ENCODE data around the gene UMPS.

The UMPS gene

DNA sequence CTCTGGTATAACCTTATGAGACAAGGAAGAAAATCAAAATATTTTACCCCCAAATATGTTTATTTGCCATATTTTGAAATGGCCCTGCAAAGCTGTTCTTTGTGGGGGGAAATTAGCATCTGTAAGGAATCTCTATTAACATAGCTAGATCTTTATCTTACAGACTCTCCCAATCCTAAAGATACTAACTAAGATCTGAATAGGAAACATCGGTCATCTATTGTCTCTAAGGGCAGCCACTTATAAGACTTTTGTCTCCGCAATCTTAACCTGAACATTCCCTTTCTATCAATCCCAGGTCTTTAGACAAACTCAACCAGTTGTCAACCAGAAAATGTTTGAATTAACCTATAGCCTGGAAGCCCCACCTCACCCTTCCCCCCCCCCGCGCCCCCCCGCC, 21.2 kb downstream of the UMPS start:
- TF ChIP-seq, protein P1, sequence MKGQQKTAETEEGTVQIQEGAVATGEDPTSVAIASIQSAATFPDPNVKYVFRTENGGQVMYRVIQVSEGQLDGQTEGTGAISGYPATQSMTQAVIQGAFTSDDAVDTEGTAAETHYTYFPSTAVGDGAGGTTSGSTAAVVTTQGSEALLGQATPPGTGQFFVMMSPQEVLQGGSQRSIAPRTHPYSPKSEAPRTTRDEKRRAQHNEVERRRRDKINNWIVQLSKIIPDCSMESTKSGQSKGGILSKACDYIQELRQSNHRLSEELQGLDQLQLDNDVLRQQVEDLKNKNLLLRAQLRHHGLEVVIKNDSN (IDR thresholded peaks at IDR 0.05), result no peak
- TF ChIP-seq CEBPB (IDR thresholded peaks at IDR 0.05) (no peak), NFIC (IDR thresholded peaks at IDR 0.05) (no peak), RAD21 (IDR thresholded peaks at IDR 0.05; ENCODE audit: low read depth) (no peak), ZBTB7A (IDR thresholded peaks at IDR 0.05; ENCODE audit: low read depth) (no peak), EGR1 (IDR thresholded peaks at IDR 0.05) (no peak), TAF1 (IDR thresholded peaks at IDR 0.05; ENCODE audit: low read depth) (no peak), FOXM1 (IDR thresholded peaks at IDR 0.05; ENCODE audit: borderline replicate concordance, low read depth) (no peak)

- no peak for TF ChIP-seq TEAD4 (IDR thresholded peaks at IDR 0.05)
- no peak for TF ChIP-seq YY1 (IDR thresholded peaks at IDR 0.05; ENCODE audit: low read depth)
- no peak for TF ChIP-seq TCF12 (IDR thresholded peaks at IDR 0.05; ENCODE audit: low read depth)
- no peak for TF ChIP-seq NFIC (IDR thresholded peaks at IDR 0.05)
- no peak for TF ChIP-seq REST (IDR thresholded peaks at IDR 0.05; ENCODE audit: low read depth)
- TF ChIP-seq CEBPB (IDR thresholded peaks at IDR 0.05), result no peak
- TF ChIP-seq EGR1 (IDR thresholded peaks at IDR 0.05), result no peak
- TF ChIP-seq FOXM1 (IDR thresholded peaks at IDR 0.05; ENCODE audit: borderline replicate concordance, low read depth), result no peak
- no peak for TF ChIP-seq TAF1 (IDR thresholded peaks at IDR 0.05; ENCODE audit: low read depth)
- no peak for TF ChIP-seq EP300 (IDR thresholded peaks at IDR 0.05; ENCODE audit: borderline replicate concordance)
- no peak for TF ChIP-seq CREB1 (IDR thresholded peaks at IDR 0.05; ENCODE audit: low read depth)
- TF ChIP-seq RAD21 (IDR thresholded peaks at IDR 0.05; ENCODE audit: low read depth), result no peak
- TF ChIP-seq, protein P1 (IDR thresholded peaks at IDR 0.05), result no peak
- TF ChIP-seq, protein P2, sequence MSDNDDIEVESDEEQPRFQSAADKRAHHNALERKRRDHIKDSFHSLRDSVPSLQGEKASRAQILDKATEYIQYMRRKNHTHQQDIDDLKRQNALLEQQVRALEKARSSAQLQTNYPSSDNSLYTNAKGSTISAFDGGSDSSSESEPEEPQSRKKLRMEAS (IDR thresholded peaks at IDR 0.05), result no peak
- TF ChIP-seq ZBTB7A (IDR thresholded peaks at IDR 0.05; ENCODE audit: low read depth), result no peak
Observed at GRCh38 chr3:124752051-124752450, 21.8 kb downstream of the UMPS start.

DNA sequence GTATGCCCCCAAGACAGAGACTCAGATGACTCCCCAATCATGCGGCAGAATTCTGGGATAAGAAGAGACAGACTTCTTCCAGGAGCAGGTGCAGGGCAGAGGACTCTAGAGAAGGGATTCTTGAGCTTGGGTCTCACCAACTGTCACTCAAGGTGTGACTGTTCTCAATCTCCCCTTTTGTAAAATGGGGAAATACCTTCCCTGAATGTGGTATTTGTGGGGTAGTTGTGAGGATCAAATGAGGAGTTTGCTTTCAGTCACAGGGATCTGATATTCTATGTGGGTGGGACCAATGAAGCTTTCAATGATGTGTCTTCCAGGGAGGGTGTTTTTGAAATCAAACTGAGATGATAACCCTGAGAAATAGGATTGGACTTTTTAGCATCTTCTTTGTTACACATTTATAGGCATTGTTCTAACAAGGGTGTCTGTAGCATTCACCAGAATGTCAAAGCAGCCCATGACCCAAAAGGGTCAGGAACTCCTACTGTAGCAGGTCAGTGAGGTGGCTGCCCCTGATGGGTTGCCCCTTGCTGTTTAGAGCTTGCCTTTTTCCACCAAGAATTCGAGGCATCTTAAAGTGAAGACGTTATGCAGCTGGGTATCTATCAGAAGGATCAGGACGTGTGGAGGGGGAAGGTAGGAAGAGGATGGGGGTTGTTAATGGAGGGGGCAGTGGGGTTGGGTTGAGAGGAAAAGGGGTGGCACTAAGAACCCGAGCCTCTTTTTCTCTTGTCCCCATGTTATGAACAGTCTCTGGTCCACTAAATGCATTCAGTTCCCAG, 28.8 kb downstream of the UMPS start:
- no peak for TF ChIP-seq CEBPB (IDR thresholded peaks at IDR 0.05)
- no peak for TF ChIP-seq EP300 (IDR thresholded peaks at IDR 0.05; ENCODE audit: borderline replicate concordance)
- no peak for TF ChIP-seq ZBTB7A (IDR thresholded peaks at IDR 0.05; ENCODE audit: low read depth)
- no peak for TF ChIP-seq TAF1 (IDR thresholded peaks at IDR 0.05; ENCODE audit: low read depth)
- no peak for TF ChIP-seq RAD21 (IDR thresholded peaks at IDR 0.05; ENCODE audit: low read depth)
- TF ChIP-seq, protein P1 (IDR thresholded peaks at IDR 0.05), result no peak
- no peak for TF ChIP-seq EGR1 (IDR thresholded peaks at IDR 0.05)
- TF ChIP-seq, protein P2 (IDR thresholded peaks at IDR 0.05), result no peak
- TF ChIP-seq CREB1 (IDR thresholded peaks at IDR 0.05; ENCODE audit: low read depth), result no peak
- no peak for TF ChIP-seq TEAD4 (IDR thresholded peaks at IDR 0.05)
- no peak for TF ChIP-seq YY1 (IDR thresholded peaks at IDR 0.05; ENCODE audit: low read depth)
- no peak for TF ChIP-seq TCF12 (IDR thresholded peaks at IDR 0.05; ENCODE audit: low read depth)
- TF ChIP-seq FOXM1 (IDR thresholded peaks at IDR 0.05; ENCODE audit: borderline replicate concordance, low read depth), result no peak
- no peak for TF ChIP-seq NFIC (IDR thresholded peaks at IDR 0.05)

GRCh38 chr3:124759666-124760401, 29.6 kb downstream of the UMPS start:
- TF ChIP-seq RAD21 (IDR thresholded peaks at IDR 0.05; ENCODE audit: low read depth), result no peak
- TF ChIP-seq, protein P1 (IDR thresholded peaks at IDR 0.05), result no peak
- no peak for TF ChIP-seq NFIC (IDR thresholded peaks at IDR 0.05)
- no peak for TF ChIP-seq TAF1 (IDR thresholded peaks at IDR 0.05; ENCODE audit: low read depth)
- no peak for TF ChIP-seq EGR1 (IDR thresholded peaks at IDR 0.05)
- no peak for TF ChIP-seq REST (IDR thresholded peaks at IDR 0.05; ENCODE audit: low read depth)
- TF ChIP-seq, protein P2 (IDR thresholded peaks at IDR 0.05), result no peak
- no peak for TF ChIP-seq TEAD4 (IDR thresholded peaks at IDR 0.05)
